SIG-M5 (cell line): ENCODE measurements around the gene CADM4.
"Not testable (repeated sequence)": the region's sequence is repeated elsewhere in the genome, so short reads cannot be mapped to it uniquely, and the experiment has no call there.

Source experiments
- DNase-seq: peaks from one replicate; lab custom pipeline; 2025; lab: John Stamatoyannopoulos, UW

The CADM4 gene

GRCh38 chr19:43662487-43662886 lies 22.8 kb upstream of the CADM4 start:
- DNase-seq = no peak

GRCh38 chr19:43660971-43661360 lies 21.3 kb upstream of the CADM4 start:
- no peak for DNase-seq

- no peak for DNase-seq
Observed at GRCh38 chr19:43660301-43660970, 20.8 kb upstream of the CADM4 start.

- DNase-seq = no peak
Observed at GRCh38 chr19:43658494-43658893, 18.8 kb upstream of the CADM4 start.

GRCh38 chr19:43658001-43658400 lies 18.4 kb upstream of the CADM4 start:
- DNase-seq = no peak

- DNase-seq = no peak
Observed at GRCh38 chr19:43656436-43656835, 16.8 kb upstream of the CADM4 start.

GRCh38 chr19:43652546-43652874 lies 12.9 kb upstream of the CADM4 start:
- no peak for DNase-seq

- no peak for DNase-seq
Observed at GRCh38 chr19:43651758-43652545, 12.3 kb upstream of the CADM4 start.

GRCh38 chr19:43650276-43650675 lies 10.6 kb upstream of the CADM4 start:
- DNase-seq = not testable (repeated sequence)

GRCh38 chr19:43649514-43649913 lies 9.9 kb upstream of the CADM4 start:
- DNase-seq = no peak

- no peak for DNase-seq
Observed at GRCh38 chr19:43648633-43649032, 9.0 kb upstream of the CADM4 start.

GRCh38 chr19:43644181-43644580 lies 4.5 kb upstream of the CADM4 start:
- DNase-seq = no peak

- no peak for DNase-seq
Observed at GRCh38 chr19:43643326-43643725, 3.7 kb upstream of the CADM4 start.

GRCh38 chr19:43642531-43642930 lies 2.9 kb upstream of the CADM4 start:
- no peak for DNase-seq

GRCh38 chr19:43641333-43641732 lies 1.7 kb upstream of the CADM4 start:
- DNase-seq = no peak

GRCh38 chr19:43640424-43640757 lies 741 bp upstream of the CADM4 start:
- DNase-seq = no peak

GRCh38 chr19:43638995-43639518 lies 593 bp downstream of the CADM4 start:
- no peak for DNase-seq

GRCh38 chr19:43638214-43638994 lies 1.2 kb downstream of the CADM4 start:
- no peak for DNase-seq

GRCh38 chr19:43636121-43636683 lies 3.4 kb downstream of the CADM4 start:
- DNase-seq = no peak

- not testable (repeated sequence) for DNase-seq
Observed at GRCh38 chr19:43635561-43635940, 4.1 kb downstream of the CADM4 start.

- no peak for DNase-seq
Observed at GRCh38 chr19:43634872-43635560, 4.6 kb downstream of the CADM4 start.

- DNase-seq = no peak
Observed at GRCh38 chr19:43634506-43634871, 5.2 kb downstream of the CADM4 start.
